ENCODE results near the gene UNG. TPM values are rescaled to one million over a fixed set of nuclear protein-coding genes. Genes with fewer than 3 reads are reported as not detected.

UNG gene
- polyA plus RNA-seq, 1 of the 3 experiments (the other 2 are of a cell fraction), result 33.2 TPM

DNA sequence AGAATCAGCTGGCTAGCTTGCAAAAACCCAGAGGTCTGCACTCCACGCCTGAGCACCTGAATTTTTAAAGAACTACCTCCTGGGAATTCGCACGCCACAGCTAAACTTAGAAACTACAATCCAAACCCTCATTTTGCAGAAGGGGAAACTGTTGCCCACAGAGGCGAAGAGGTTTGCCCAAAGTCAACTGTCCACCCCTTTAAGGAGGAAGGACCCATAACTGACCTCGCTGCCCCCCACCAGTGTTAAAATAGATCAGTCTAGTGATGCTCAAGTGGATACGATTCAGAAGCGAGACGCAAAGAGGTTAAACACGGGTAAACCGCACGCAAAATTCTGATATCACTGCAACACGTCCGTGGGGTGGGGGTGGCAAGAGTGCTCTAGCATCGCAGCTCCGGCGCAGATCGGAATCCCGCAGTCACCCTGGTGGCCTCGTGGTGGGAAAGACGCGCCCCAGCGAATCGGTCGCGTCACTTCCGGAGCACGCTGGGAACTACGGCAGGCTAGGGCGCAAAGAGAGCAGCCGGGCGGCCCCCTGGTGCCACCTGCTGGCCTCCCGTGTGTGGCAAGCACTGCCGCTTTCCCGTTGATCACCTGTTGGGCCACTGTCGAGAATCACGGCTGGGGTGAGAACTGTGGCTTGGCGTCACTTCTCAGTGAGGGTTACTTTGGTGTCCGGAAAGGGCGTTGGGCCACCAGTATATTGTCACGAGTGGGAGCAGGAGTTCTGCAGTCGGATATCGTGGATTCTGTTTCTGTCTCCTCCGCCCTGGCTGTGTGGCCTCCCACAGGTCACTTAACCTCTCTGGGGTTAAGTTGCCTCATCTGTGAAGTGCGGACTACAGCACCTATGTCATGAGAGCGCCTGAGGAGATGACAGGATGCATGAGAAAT is 4.1 kb upstream of the UNG start, which contains the start of gene ALKBH2:
Gene ALKBH2 (minus strand): TSS at position 451 of the 897 bp plus-strand sequence. CDS start 686 bp downstream, outside the sequence.
- H3K36me3 ChIP-seq (replicated peaks in 1 of 2; ENCODE audit: control insufficient read depth in 1 of 2, insufficient read depth in 2 of 2, low read length in 1 of 2), result peaks cover 2 to 17% of the 10 kb centered on the region in 2 experiments
- H3K27ac ChIP-seq (ENCODE audit: low read depth in 2 of 2, low read length in 1 of 2), result peak within 1 kb of the TSS; percentile 54 to 60; a peak in 3 of 4 replicates
- no peaks in the 10 kb centered on the region for H3F3A ChIP-seq (replicated peaks; ENCODE audit: insufficient read depth)
- DNase-seq, result peak; percentile 90
- peaks cover 0 to 22% of the 10 kb centered on the region in 2 experiments; a peak in 1 of 4 replicates for H3K4me1 ChIP-seq (ENCODE audit: control insufficient read depth in 1 of 2, insufficient read depth in 2 of 2, low read depth in 1 of 2, low read length in 1 of 2)
- peak within 1 kb of the TSS; percentile 95 for H3K4me2 ChIP-seq
- peak within 1 kb of the TSS; percentile 74 for H3K9ac ChIP-seq
- 10% methylated on average over 22 of the region's 45 CpGs for WGBS (ENCODE audit: low lambda C conversion rate)
- H3K4me3 ChIP-seq (ENCODE audit: low read depth in 2 of 2, low read length in 1 of 2), result peak within 1 kb of the TSS; percentile 60 to 77
- no peaks in the 10 kb centered on the region for H3K9me3 ChIP-seq
- ChIA-PET POLR2A (no interaction called here), CTCF (interaction anchor here (0.6 to 3.0 kb wide), 39 partner anchors 9 to 1223 kb away, joined by 3 to 20 read pairs (median 4); partner anchors contain the start of gene ACACB)
- H4K20me1 ChIP-seq (ENCODE audit: insufficient read depth), result no peaks in the 10 kb centered on the region
- no peaks in the 10 kb centered on the region for H3K27me3 ChIP-seq (ENCODE audit: insufficient read depth)
- peaks cover 23% of the 10 kb centered on the region for H3K79me2 ChIP-seq (ENCODE audit: insufficient read depth)
- H2AFZ ChIP-seq (ENCODE audit: low read depth), result peak within 1 kb of the TSS; percentile 92
- no peaks in the 10 kb centered on the region for H3K9me2 ChIP-seq
- no peak for TF ChIP-seq ELF1 (IDR thresholded peaks at IDR 0.05)
- peak; percentile 89 for TF ChIP-seq POLR2AphosphoS5 (IDR thresholded peaks at IDR 0.05; ENCODE audit: low read depth, low read length)
- TF ChIP-seq, protein P1, sequence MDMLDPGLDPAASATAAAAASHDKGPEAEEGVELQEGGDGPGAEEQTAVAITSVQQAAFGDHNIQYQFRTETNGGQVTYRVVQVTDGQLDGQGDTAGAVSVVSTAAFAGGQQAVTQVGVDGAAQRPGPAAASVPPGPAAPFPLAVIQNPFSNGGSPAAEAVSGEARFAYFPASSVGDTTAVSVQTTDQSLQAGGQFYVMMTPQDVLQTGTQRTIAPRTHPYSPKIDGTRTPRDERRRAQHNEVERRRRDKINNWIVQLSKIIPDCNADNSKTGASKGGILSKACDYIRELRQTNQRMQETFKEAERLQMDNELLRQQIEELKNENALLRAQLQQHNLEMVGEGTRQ (IDR thresholded peaks at IDR 0.05; ENCODE audit: borderline replicate concordance, low read depth, low read length), result no peak
- TF ChIP-seq GABPA (IDR thresholded peaks at IDR 0.05; ENCODE audit: low read depth), result peak; percentile 85
- peak; percentile 76 for TF ChIP-seq SMC3 (IDR thresholded peaks at IDR 0.05; ENCODE audit: low read depth, low read length)
- TF ChIP-seq RCOR1 (IDR thresholded peaks at IDR 0.05; ENCODE audit: low read length), result peak; percentile 65; the same call in 1 of the 2 replicates
- TF ChIP-seq TCF12 (IDR thresholded peaks at IDR 0.05), result peak; percentile 25; the same call in 1 of the 2 replicates
- TF ChIP-seq EP300 (IDR thresholded peaks at IDR 0.05; ENCODE audit: borderline replicate concordance in 1 of 2, low read depth in 1 of 2, low read length in 1 of 2), result peak in 1 of 2 experiments; percentile 58; a peak in 2 of 4 replicates
- TF ChIP-seq, protein P2, sequence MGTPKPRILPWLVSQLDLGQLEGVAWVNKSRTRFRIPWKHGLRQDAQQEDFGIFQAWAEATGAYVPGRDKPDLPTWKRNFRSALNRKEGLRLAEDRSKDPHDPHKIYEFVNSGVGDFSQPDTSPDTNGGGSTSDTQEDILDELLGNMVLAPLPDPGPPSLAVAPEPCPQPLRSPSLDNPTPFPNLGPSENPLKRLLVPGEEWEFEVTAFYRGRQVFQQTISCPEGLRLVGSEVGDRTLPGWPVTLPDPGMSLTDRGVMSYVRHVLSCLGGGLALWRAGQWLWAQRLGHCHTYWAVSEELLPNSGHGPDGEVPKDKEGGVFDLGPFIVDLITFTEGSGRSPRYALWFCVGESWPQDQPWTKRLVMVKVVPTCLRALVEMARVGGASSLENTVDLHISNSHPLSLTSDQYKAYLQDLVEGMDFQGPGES (IDR thresholded peaks at IDR 0.05; ENCODE audit: low read depth, low read length), result no peak
- TF ChIP-seq FOXM1 (IDR thresholded peaks at IDR 0.05; ENCODE audit: low read depth), result no peak
- TF ChIP-seq RFX5 (IDR thresholded peaks at IDR 0.05; ENCODE audit: low read length), result no peak
- TF ChIP-seq NRF1 (IDR thresholded peaks at IDR 0.05; ENCODE audit: low read depth, low read length), result no peak
- TF ChIP-seq, protein P3, sequence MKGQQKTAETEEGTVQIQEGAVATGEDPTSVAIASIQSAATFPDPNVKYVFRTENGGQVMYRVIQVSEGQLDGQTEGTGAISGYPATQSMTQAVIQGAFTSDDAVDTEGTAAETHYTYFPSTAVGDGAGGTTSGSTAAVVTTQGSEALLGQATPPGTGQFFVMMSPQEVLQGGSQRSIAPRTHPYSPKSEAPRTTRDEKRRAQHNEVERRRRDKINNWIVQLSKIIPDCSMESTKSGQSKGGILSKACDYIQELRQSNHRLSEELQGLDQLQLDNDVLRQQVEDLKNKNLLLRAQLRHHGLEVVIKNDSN (IDR thresholded peaks at IDR 0.05; ENCODE audit: borderline replicate concordance, low read depth), result peak; percentile 45; the same call in 1 of the 2 replicates
- TF ChIP-seq MXI1 (IDR thresholded peaks at IDR 0.05; ENCODE audit: low read depth, low read length), result peak; percentile 98
- TF ChIP-seq, protein P4, sequence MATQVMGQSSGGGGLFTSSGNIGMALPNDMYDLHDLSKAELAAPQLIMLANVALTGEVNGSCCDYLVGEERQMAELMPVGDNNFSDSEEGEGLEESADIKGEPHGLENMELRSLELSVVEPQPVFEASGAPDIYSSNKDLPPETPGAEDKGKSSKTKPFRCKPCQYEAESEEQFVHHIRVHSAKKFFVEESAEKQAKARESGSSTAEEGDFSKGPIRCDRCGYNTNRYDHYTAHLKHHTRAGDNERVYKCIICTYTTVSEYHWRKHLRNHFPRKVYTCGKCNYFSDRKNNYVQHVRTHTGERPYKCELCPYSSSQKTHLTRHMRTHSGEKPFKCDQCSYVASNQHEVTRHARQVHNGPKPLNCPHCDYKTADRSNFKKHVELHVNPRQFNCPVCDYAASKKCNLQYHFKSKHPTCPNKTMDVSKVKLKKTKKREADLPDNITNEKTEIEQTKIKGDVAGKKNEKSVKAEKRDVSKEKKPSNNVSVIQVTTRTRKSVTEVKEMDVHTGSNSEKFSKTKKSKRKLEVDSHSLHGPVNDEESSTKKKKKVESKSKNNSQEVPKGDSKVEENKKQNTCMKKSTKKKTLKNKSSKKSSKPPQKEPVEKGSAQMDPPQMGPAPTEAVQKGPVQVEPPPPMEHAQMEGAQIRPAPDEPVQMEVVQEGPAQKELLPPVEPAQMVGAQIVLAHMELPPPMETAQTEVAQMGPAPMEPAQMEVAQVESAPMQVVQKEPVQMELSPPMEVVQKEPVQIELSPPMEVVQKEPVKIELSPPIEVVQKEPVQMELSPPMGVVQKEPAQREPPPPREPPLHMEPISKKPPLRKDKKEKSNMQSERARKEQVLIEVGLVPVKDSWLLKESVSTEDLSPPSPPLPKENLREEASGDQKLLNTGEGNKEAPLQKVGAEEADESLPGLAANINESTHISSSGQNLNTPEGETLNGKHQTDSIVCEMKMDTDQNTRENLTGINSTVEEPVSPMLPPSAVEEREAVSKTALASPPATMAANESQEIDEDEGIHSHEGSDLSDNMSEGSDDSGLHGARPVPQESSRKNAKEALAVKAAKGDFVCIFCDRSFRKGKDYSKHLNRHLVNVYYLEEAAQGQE (IDR thresholded peaks at IDR 0.05; ENCODE audit: low read depth, low read length), result no peak
- peak; percentile 73 for TF ChIP-seq TAF1 (IDR thresholded peaks at IDR 0.05; ENCODE audit: borderline replicate concordance, low read depth, low read length)
- peak; percentile 95 for TF ChIP-seq SIN3A (IDR thresholded peaks at IDR 0.05; ENCODE audit: borderline replicate concordance, low read depth, low read length)
- TF ChIP-seq, protein P5, sequence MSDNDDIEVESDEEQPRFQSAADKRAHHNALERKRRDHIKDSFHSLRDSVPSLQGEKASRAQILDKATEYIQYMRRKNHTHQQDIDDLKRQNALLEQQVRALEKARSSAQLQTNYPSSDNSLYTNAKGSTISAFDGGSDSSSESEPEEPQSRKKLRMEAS (IDR thresholded peaks at IDR 0.05; ENCODE audit: low read depth), result peak; percentile 100
- no peak for TF ChIP-seq NFIC (IDR thresholded peaks at IDR 0.05; ENCODE audit: borderline replicate concordance)
- TF ChIP-seq, protein P6, sequence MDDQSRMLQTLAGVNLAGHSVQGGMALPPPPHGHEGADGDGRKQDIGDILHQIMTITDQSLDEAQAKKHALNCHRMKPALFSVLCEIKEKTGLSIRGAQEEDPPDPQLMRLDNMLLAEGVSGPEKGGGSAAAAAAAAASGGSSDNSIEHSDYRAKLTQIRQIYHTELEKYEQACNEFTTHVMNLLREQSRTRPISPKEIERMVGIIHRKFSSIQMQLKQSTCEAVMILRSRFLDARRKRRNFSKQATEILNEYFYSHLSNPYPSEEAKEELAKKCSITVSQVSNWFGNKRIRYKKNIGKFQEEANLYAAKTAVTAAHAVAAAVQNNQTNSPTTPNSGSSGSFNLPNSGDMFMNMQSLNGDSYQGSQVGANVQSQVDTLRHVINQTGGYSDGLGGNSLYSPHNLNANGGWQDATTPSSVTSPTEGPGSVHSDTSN (IDR thresholded peaks at IDR 0.05), result 0 out of 2 replicates have a peak, but pooled peaks have one; percentile 5
- peak; percentile 94 for TF ChIP-seq CHD2 (IDR thresholded peaks at IDR 0.05; ENCODE audit: low read length, partially characterized antibody)
- TF ChIP-seq YY1 (IDR thresholded peaks at IDR 0.05; ENCODE audit: low read depth), result peak; percentile 22; the same call in 1 of the 2 replicates

Measured in SK-N-SH (cell line).